Brain microvascular endothelial cell (primary cell): ENCODE data around the gene HSPA12B.

ENCODE experiments used
- DNase-seq: peaks from one replicate; pipeline ENCODE4 v3.0.0-alpha.2; 2020
- H3K27ac ChIP-seq: fragments of 250-450 bp; sonication (Bioruptor Pico); 2 replicates; pipeline ENCODE4 v1.5.1; 2020; ENCODE audit warnings: mild to moderate bottlenecking, moderate library complexity
- H3K27me3 ChIP-seq: fragments of 250-450 bp; sonication (Bioruptor Pico); replicated peaks from 2 replicates; pipeline ENCODE4 v1.5.1; 2020; ENCODE audit warnings: mild to moderate bottlenecking
- H3K36me3 ChIP-seq: fragments of 250-450 bp; sonication (Bioruptor Pico); replicated peaks from 2 replicates; pipeline ENCODE4 v1.5.1; 2020; ENCODE audit warnings: mild to moderate bottlenecking
- H3K4me3 ChIP-seq: 2 replicates; pipeline ENCODE4 v1.5.1; 2011; ENCODE audit warnings: low read depth, mild to moderate bottlenecking, control low read depth, low read length, moderate library complexity
- in situ Hi-C: cut with HindIII; loops from 2 replicates; pipeline ENCODE4 v1.10.0; 2017; ENCODE audit warnings: low sequenced_read_pairs, low pct_ligation_motif_present
- TF ChIP-seq, protein P1 (sequence below): IDR thresholded peaks from 2 replicates; pipeline ENCODE4 v1.5.1; 2011; ENCODE audit warnings: low read depth, mild to moderate bottlenecking, moderate library complexity, low read length, control low read depth, inconsistent platforms; ENCODE audit errors: missing control alignments

Gene HSPA12B

DNA sequence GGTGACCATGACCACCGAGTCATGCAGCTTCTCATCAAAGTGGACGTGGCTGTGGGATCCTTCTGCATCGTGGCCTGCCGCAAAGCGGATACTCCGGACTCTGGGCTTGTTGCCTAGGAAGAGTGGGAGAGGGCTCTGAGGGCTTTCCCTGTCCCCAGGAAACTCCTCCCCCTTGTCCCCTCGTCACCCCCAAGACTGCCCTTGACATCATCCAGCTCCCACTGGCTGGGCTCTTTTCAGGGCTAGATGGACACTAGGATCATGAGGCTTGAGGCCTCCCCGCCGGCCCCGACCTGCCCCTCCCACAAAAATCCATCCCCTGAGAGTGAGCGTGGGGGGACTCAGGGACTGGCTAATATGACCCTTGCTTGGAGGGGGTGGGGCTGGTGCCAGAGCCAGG, 26.1 kb downstream of the HSPA12B start:
- in situ Hi-C loops, result no loop called here
- no peak for DNase-seq
- no peak overlapping the region for H3K27ac ChIP-seq
- peaks cover 16% of the 10 kb centered on the region for H3K36me3 ChIP-seq
- no peak overlapping the region for H3K4me3 ChIP-seq
- TF ChIP-seq, protein P1, sequence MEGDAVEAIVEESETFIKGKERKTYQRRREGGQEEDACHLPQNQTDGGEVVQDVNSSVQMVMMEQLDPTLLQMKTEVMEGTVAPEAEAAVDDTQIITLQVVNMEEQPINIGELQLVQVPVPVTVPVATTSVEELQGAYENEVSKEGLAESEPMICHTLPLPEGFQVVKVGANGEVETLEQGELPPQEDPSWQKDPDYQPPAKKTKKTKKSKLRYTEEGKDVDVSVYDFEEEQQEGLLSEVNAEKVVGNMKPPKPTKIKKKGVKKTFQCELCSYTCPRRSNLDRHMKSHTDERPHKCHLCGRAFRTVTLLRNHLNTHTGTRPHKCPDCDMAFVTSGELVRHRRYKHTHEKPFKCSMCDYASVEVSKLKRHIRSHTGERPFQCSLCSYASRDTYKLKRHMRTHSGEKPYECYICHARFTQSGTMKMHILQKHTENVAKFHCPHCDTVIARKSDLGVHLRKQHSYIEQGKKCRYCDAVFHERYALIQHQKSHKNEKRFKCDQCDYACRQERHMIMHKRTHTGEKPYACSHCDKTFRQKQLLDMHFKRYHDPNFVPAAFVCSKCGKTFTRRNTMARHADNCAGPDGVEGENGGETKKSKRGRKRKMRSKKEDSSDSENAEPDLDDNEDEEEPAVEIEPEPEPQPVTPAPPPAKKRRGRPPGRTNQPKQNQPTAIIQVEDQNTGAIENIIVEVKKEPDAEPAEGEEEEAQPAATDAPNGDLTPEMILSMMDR, result no peak
- no peaks in the 10 kb centered on the region for H3K27me3 ChIP-seq

DNA sequence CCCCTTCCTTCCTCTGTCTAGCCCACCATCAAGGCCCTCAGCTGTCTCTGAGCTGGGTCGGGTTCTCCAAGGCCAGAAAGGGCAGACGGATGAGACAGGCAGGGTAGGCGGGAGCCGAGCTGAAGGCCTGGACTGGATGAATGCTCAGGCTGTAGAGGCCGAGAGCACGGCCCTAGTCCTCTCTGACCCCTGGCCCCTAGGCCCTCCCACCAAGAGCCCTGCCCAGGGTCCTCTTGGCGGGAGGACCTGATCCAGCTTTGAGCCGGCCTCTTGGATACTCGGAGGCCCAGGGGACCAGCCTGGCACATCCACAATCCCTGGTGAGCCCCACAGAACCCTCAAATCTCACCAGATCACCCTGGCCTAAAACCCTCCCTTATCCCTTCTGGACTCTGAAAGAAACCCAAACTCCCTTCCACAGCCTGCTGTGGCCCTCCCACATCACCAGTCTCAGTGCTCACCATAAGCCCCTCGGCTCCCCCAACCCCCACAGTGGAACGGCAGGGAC, 26.9 kb downstream of the HSPA12B start:
- Histone ChIP-seq H3K4me3 (no peak overlapping the region), H3K36me3 (peaks cover 16% of the 10 kb centered on the region), H3K27me3 (no peaks in the 10 kb centered on the region), H3K27ac (no peak overlapping the region)
- in situ Hi-C loops, result no loop called here
- TF ChIP-seq, protein P1, result no peak
- DNase-seq, result no peak

DNA sequence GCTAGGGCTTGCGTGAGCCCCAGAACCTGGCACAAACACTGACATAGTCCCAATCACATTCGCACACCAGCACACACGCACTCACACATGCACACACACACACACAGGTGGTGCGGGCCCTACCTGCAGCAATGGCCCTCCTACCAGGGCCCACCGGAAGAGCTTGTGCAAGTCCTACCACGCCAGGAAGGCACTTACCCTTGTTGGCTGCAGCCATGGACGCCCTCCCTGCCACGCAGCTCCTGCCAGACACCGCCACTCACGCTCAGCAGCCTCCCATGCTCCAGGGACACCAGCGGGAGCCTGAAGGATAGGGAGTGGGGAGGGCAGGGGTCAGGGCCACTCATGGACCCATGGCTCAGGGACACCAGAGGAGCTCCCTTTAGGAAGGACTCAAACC, 27.4 kb downstream of the HSPA12B start:
- H3K27ac ChIP-seq, result no peak overlapping the region

DNA sequence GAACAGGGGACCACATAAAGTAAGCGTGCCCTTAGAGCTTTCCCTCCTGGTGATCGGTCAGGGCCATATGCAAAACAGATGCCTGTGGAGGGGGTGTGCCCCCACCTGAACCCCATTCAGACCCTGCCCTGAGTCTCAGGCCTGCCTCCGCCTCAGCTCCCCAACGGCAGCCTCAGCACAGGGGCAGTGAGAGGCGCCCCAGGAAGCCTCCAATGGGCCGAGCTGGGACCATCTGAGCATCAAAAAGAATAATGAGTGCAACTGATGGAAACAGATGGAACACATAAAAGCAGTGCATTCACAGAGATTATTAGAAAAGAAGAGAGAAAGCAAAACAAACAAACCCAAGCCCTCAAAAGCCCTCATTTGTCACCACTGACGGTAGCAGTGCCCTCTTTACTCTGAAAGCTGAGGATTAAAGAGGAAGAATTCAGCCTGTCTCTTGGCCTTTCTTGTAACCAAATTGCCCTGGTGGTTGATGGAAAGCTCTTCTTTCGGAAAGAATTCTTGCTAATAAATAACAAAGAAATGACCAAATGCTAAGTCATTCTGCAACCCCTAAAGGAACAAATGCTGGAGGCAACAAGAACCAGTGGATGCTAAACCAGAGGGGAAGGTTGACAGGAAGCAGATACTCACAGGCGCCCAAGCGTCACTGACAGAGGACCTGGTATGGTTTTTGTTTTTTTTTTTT, 28.3 kb downstream of the HSPA12B start:
- TF ChIP-seq, protein P1, result no peak
- Histone ChIP-seq H3K4me3 (no peak overlapping the region), H3K27ac (no peak overlapping the region), H3K27me3 (no peaks in the 10 kb centered on the region), H3K36me3 (peaks cover 13% of the 10 kb centered on the region)
- no peak for DNase-seq
- in situ Hi-C loops, result no loop called here

More for the DNA sequence above, 27.4 kb downstream of the HSPA12B start:
- Histone ChIP-seq H3K27me3 (no peaks in the 10 kb centered on the region), H3K36me3 (peaks cover 16% of the 10 kb centered on the region), H3K4me3 (no peak overlapping the region)
- DNase-seq, result no peak
- TF ChIP-seq, protein P1, result no peak
- in situ Hi-C loops, result no loop called here

GRCh38 chr20:3763671-3764601, 31.5 kb downstream of the HSPA12B start:
- Histone ChIP-seq H3K27ac (no peak overlapping the region), H3K4me3 (no peak overlapping the region), H3K36me3 (peaks cover 4% of the 10 kb centered on the region), H3K27me3 (no peaks in the 10 kb centered on the region)
- DNase-seq, result no peak
- in situ Hi-C loops, result no loop called here
- TF ChIP-seq, protein P1, result no peak
